ENCODE data around the gene TAB2. TPM values are rescaled to one million over a fixed set of nuclear protein-coding genes. Genes with fewer than 3 reads are reported as not detected.

TAB2 gene
- total RNA-seq, 2 donors from 2014 or later = 25.7 to 26.2 TPM

DNA sequence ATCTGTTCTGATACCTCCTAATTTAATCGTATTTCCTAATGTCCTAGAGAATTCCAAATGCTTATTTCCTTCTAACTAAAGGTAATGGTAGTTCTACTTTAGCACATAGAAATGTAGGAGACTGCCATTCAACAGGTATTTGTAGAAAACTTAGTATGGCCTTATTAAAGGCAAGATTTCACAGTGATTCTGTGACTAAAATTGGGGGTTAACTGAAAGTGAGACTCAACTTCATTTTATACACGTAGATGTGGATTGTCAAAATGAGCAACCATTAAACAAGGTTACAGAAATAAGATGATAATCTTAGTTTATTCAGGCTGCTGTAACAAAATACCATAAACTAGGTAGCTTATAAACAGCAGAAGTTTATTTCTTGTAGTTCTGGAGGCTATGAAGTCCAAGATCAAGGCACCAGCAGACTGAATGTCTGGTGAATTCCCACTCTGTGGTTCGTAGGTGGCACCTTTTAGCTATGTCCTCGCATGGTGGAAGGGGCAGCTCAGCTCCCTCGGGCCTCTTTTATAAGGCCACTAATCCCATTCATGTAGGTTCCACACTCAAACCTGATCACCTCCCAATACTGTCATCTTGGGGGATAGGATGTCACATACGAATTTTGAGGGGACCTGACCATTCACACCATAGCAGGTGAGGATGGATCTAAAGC lies 38.7 kb downstream of the TAB2 start:
- TF ChIP-seq POLR2A (IDR thresholded peaks at IDR 0.05) = no peak
- TF ChIP-seq, protein P1, sequence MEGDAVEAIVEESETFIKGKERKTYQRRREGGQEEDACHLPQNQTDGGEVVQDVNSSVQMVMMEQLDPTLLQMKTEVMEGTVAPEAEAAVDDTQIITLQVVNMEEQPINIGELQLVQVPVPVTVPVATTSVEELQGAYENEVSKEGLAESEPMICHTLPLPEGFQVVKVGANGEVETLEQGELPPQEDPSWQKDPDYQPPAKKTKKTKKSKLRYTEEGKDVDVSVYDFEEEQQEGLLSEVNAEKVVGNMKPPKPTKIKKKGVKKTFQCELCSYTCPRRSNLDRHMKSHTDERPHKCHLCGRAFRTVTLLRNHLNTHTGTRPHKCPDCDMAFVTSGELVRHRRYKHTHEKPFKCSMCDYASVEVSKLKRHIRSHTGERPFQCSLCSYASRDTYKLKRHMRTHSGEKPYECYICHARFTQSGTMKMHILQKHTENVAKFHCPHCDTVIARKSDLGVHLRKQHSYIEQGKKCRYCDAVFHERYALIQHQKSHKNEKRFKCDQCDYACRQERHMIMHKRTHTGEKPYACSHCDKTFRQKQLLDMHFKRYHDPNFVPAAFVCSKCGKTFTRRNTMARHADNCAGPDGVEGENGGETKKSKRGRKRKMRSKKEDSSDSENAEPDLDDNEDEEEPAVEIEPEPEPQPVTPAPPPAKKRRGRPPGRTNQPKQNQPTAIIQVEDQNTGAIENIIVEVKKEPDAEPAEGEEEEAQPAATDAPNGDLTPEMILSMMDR (IDR thresholded peaks at IDR 0.05) = no peak
- H3K4me1 ChIP-seq = peaks cover 4% of the 10 kb centered on the region
- ATAC-seq = no peak

DNA sequence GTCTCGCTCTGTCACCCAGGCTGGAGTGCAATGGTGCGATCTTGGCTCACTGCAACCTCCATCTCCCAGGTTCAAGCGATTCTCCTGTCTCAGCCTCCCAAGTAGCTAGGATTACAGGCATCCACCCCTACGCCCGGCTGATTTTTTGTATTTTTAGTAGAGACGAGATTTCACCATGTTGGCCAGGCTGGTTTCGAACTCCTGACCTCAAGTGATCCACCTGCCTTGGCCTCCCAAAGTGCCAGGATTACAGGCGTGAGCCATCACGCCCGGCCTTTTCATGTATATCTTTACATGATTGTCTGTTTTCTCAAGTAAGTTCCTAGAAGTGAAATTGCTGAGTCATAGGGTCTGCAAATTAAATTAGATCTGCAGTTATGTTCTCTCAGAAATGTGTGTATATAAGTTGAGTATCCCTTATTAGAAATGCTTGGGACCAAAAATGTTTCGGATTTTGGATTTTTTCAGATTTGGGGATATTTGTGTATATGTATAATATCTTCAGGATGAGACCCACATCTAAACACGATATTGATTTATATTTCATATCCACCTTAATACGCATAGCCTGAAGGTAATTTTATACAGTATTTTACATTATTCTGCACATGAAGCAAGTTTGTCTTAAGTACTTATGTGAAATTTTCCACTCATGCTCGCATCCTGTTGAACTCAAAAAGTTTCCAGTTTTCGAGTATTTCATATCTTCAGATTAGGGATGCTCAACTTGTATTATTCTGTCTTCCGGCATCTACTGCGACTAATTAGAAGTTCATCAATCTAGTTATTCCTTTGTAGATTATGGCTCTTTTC lies 40.4 kb downstream of the TAB2 start:
- 91 to 96% methylated on average over 17 of the region's 17 CpGs for WGBS, 2 donors
- Histone ChIP-seq H3K4me3 (no peak overlapping the region), H3K9me3 (no peaks in the 10 kb centered on the region), H3K27me3 (no peaks in the 10 kb centered on the region), H3K36me3 (replicated peaks in 1 of 2; ENCODE audit: insufficient read depth in 1 of 2, low read depth in 2 of 2) (no peaks in the 10 kb centered on the region), H3K27ac (no peak overlapping the region), H3K4me1 (peaks cover 7% of the 10 kb centered on the region)
- no peak for DNase-seq
- intact Hi-C loops (cut with DNase I) = no loop called here
- TF ChIP-seq POLR2A (IDR thresholded peaks at IDR 0.05) = no peak
- TF ChIP-seq, protein P1 (IDR thresholded peaks at IDR 0.05) = no peak
- no peak for ATAC-seq

More for the DNA sequence above, 38.7 kb downstream of the TAB2 start:
- Histone ChIP-seq H3K27me3 (no peaks in the 10 kb centered on the region), H3K9me3 (no peaks in the 10 kb centered on the region), H3K36me3 (replicated peaks in 1 of 2; ENCODE audit: insufficient read depth in 1 of 2, low read depth in 2 of 2) (no peaks in the 10 kb centered on the region), H3K27ac (no peak overlapping the region), H3K4me3 (no peak overlapping the region)
- intact Hi-C loops (cut with DNase I) = no loop called here
- no peak for DNase-seq
- 90 to 92% methylated on average over 6 of the region's 6 CpGs for WGBS, 2 donors

DNA sequence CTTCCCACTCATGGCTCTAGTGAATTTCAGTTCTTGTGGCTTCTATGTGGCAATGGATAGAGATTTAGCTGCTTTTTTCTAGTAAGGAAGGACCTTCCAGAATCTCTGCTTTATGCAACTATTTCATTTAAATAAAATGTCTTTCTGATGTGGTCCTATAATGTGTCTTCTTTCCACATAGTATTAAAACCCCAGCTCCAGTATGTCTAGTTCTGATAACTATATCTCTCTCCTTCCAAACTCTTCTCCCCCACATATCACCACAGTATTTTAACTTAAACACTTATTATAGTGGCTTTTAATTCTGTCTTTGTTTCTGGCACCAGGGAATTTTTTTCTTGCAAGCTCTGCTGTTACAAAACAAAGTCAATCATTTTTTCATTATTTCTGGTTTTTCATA lies 41.9 kb downstream of the TAB2 start:
- DNase-seq = no peak
- no peak overlapping the region for H3K4me3 ChIP-seq
- no peaks in the 10 kb centered on the region for H3K36me3 ChIP-seq (replicated peaks in 1 of 2; ENCODE audit: insufficient read depth in 1 of 2, low read depth in 2 of 2)
- TF ChIP-seq, protein P1 (IDR thresholded peaks at IDR 0.05) = no peak
- no peak for TF ChIP-seq POLR2A (IDR thresholded peaks at IDR 0.05)
- H3K27me3 ChIP-seq = no peaks in the 10 kb centered on the region
- no peak for ATAC-seq
- intact Hi-C loops (cut with DNase I) = no loop called here
- H3K4me1 ChIP-seq = peaks cover 14% of the 10 kb centered on the region
- H3K27ac ChIP-seq = no peak overlapping the region
- no peaks in the 10 kb centered on the region for H3K9me3 ChIP-seq

- intact Hi-C loops (cut with DNase I) = no loop called here
- TF ChIP-seq, protein P1 (IDR thresholded peaks at IDR 0.05) = no peak
- TF ChIP-seq POLR2A (IDR thresholded peaks at IDR 0.05) = no peak
- no peaks in the 10 kb centered on the region for H3K27me3 ChIP-seq
- ATAC-seq (no peak), DNase-seq (no peak)
- peaks cover 20% of the 10 kb centered on the region for H3K4me1 ChIP-seq
- 96 to 98% methylated on average over 3 of the region's 3 CpGs for WGBS, 2 donors
- no peak overlapping the region for H3K27ac ChIP-seq
- no peaks in the 10 kb centered on the region for H3K36me3 ChIP-seq (replicated peaks in 1 of 2; ENCODE audit: insufficient read depth in 1 of 2, low read depth in 2 of 2)
- H3K4me3 ChIP-seq = no peak overlapping the region
- no peaks in the 10 kb centered on the region for H3K9me3 ChIP-seq
These were observed 43.0 kb downstream of the TAB2 start for GRCh38 chr6:149360536-149360935.

Measured in body of pancreas (tissue), 4 donors.